ENCODE measurements around the gene STK11IP. TPM values are rescaled to one million over a fixed set of nuclear protein-coding genes. Genes with fewer than 3 reads are reported as not detected.

Gene STK11IP
- total RNA-seq, 1 experiment from 2014 or later: 40.6 TPM

DNA sequence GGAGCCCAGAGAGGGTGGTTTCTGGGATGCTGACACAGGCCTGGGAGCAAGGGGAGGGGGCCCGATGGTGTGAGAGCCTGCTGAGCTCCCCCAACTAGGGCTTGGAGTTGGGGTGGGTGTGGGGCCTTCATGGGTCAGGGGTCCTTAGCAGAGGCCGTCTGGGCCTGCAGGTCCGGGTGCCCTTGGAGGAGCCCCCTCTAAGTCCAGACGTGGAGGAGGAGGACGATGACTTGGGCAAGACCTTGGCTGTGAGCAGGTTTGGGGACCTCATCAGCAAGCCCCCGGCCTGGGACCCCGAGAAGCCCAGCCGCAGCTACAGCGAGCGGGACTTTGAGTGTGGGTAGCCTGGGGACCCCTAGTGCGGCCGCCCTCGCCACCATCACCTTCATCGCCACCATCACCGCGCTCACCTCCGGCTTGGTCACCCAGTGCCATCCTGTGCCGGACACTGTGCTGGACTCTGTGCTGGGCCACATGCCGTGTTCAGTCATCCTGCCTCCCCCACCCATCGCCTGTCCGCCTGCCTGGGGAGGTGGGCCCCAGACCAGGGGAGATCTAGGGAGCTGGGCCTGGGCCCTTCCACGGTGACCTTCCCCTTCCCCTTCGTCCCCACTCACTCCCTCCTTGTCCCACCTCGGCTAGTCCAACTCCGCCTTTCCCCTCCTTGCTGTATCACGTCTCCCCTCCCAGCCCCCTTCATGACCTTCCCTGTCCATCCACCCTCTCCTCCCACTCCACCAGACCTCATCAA, 30.8 kb downstream of the STK11IP start:
- no TSS peak for BruUV-seq (replicated peaks)
- Histone ChIP-seq H3K27ac (no peak overlapping the region), H4K20me1 (ENCODE audit: insufficient read depth) (no peaks in the 10 kb centered on the region), H3K4me3 (peak overlapping the region; percentile 71; the same call in 1 of the 2 replicates), H2AFZ (peak overlapping the region; percentile 67; the same call in 1 of the 2 replicates), H3K27me3 (ENCODE audit: insufficient read depth, low read depth) (no peaks in the 10 kb centered on the region), H3K36me3 (ENCODE audit: low read depth) (no peaks in the 10 kb centered on the region), H3F3A (ENCODE audit: insufficient read depth, low read depth) (0 out of 2 replicates have a peak, but pooled peaks cover 5% of the 10 kb centered on the region), H3K9me2 (ENCODE audit: insufficient read depth) (no peaks in the 10 kb centered on the region), H3K9me3 (ENCODE audit: insufficient read depth, low read depth) (no peaks in the 10 kb centered on the region), H3K79me2 (ENCODE audit: low read depth) (no peaks in the 10 kb centered on the region), H3K4me2 (peak overlapping the region; percentile 90), H3K4me1 (replicated peaks; ENCODE audit: insufficient read depth) (no peaks in the 10 kb centered on the region)
- TF ChIP-seq EZH2 (IDR thresholded peaks at IDR 0.05; ENCODE audit: low read depth): no peak
- ChIA-PET POLR2A (ENCODE audit: unreplicated experiment) (no interaction called here), CTCF (interaction anchor here (0.5 kb wide), 1 partner anchor 9 kb away, joined by 4 read pairs; no protein-coding TSS in a partner anchor)
- intact Hi-C loops (cut with micrococcal nuclease; ENCODE audit: unreplicated experiment): no loop called here
- DNase-seq: no peak

DNA sequence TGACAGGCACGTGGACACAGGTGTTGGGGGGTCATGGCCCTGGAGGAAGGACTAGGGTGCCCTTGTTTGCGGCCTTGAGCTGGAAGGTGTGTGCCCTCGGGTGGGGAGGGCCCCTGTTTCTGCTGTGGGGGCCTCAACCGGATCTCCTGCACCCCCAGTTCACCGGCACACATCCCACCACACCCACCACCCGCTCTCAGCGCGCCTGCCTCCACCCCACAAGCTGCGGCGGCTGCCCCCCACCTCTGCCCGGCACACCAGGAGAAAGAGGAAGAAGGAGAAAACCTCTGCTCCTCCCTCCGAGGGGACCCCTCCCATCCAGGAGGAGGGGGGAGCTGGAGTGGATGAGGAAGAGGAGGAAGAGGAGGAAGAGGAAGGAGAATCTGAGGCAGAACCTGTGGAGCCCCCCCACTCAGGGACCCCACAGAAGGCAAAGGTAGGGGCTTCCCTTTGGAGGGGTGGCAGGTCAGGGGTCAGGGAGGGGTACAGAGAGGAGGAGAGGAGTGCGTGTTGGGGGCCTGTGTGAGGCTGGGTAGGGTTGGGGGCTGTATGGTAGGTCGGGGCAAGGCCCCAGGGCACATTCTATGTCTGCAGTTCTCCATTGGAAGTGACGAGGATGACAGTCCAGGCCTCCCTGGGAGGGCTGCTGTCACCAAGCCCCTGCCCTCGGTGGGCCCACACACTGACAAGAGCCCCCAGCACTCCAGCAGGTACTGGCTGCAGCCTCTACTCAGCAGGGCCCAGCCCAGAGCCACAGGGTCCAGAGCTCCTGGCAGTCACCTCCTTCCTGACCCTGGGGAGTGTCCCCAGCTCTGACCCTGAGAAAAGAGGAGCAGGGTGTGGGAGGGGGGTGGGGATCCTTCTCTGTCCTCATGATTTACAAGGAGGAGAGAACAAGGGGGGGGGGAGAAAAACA, 31.6 kb downstream of the STK11IP start:
- CTCF ChIA-PET: no interaction called here
- no peaks in the 10 kb centered on the region for H3K79me2 ChIP-seq (ENCODE audit: low read depth)
- POLR2A ChIA-PET (ENCODE audit: unreplicated experiment): no interaction called here
- H3K9me2 ChIP-seq (ENCODE audit: insufficient read depth): no peaks in the 10 kb centered on the region
- no peak for TF ChIP-seq EZH2 (IDR thresholded peaks at IDR 0.05; ENCODE audit: low read depth)
- TF ChIP-seq, protein P1, sequence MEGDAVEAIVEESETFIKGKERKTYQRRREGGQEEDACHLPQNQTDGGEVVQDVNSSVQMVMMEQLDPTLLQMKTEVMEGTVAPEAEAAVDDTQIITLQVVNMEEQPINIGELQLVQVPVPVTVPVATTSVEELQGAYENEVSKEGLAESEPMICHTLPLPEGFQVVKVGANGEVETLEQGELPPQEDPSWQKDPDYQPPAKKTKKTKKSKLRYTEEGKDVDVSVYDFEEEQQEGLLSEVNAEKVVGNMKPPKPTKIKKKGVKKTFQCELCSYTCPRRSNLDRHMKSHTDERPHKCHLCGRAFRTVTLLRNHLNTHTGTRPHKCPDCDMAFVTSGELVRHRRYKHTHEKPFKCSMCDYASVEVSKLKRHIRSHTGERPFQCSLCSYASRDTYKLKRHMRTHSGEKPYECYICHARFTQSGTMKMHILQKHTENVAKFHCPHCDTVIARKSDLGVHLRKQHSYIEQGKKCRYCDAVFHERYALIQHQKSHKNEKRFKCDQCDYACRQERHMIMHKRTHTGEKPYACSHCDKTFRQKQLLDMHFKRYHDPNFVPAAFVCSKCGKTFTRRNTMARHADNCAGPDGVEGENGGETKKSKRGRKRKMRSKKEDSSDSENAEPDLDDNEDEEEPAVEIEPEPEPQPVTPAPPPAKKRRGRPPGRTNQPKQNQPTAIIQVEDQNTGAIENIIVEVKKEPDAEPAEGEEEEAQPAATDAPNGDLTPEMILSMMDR (conservative IDR thresholded peaks at IDR 0.05): no peak
- 0 out of 2 replicates have a peak, but pooled peaks cover 5% of the 10 kb centered on the region for H3F3A ChIP-seq (ENCODE audit: insufficient read depth, low read depth)
- intact Hi-C loops (cut with micrococcal nuclease; ENCODE audit: unreplicated experiment): no loop called here
- no peak overlapping the region for H3K4me3 ChIP-seq
- no peaks in the 10 kb centered on the region for H3K9me3 ChIP-seq (ENCODE audit: insufficient read depth, low read depth)
- no TSS peak for BruUV-seq (replicated peaks)
- DNase-seq: no peak
- no peaks in the 10 kb centered on the region for H4K20me1 ChIP-seq (ENCODE audit: insufficient read depth)
- no peaks in the 10 kb centered on the region for H3K4me1 ChIP-seq (replicated peaks; ENCODE audit: insufficient read depth)
- no peaks in the 10 kb centered on the region for H3K36me3 ChIP-seq (ENCODE audit: low read depth)
- no peak overlapping the region for H3K4me2 ChIP-seq
- H3K27ac ChIP-seq: no peak overlapping the region
- no peaks in the 10 kb centered on the region for H3K27me3 ChIP-seq (ENCODE audit: insufficient read depth, low read depth)
- no peak overlapping the region for H2AFZ ChIP-seq

DNA sequence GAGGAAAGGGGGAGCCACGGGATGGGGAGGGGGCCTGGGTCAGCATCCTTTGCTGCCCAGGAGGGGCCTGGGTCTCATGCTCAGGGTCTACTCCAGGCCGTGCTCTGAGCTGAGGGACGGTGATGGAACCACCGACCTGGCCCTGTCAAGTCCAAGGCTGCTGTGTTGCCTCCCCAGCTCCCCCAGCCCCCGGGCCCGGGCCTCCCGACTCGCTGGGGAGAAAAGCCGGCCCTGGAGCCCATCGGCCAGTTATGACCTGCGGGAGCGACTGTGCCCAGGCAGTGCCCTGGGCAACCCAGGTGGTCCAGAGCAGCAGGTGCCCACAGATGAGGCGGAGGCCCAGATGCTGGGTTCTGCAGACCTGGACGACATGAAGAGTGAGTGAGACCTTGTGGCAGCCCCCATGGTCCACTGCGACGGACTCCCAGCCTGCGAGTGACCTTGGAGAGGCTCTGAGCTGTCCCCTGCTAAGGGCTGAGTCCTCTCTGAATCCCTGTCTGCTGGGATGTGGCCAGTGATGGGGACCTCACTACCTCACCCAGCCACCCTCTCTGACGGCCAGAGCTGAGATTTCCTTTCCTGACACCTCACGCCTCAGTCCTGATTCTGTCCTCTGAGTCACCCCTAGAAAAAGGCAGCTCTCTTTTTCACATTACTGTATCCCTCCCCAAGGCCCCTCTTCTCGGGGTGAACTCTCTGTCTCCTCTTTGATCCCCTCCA, 32.5 kb downstream of the STK11IP start:
- intact Hi-C loops (cut with micrococcal nuclease; ENCODE audit: unreplicated experiment): no loop called here
- H3K36me3 ChIP-seq (ENCODE audit: low read depth): no peaks in the 10 kb centered on the region

More for the DNA sequence above, 32.5 kb downstream of the STK11IP start:
- no TSS peak for BruUV-seq (replicated peaks)
- no peaks in the 10 kb centered on the region for H3K4me1 ChIP-seq (replicated peaks; ENCODE audit: insufficient read depth)
- H3K4me2 ChIP-seq: no peak overlapping the region
- POLR2A ChIA-PET (ENCODE audit: unreplicated experiment): no interaction called here
- CTCF ChIA-PET: interaction anchor here (0.6 kb wide), 1 partner anchor 74 kb away, joined by 6 read pairs; no protein-coding TSS in a partner anchor
- 0 out of 2 replicates have a peak, but pooled peaks cover 5% of the 10 kb centered on the region for H3F3A ChIP-seq (ENCODE audit: insufficient read depth, low read depth)
- no peaks in the 10 kb centered on the region for H4K20me1 ChIP-seq (ENCODE audit: insufficient read depth)
- no peak for DNase-seq
- H3K4me3 ChIP-seq: no peak overlapping the region
- H3K27me3 ChIP-seq (ENCODE audit: insufficient read depth, low read depth): no peaks in the 10 kb centered on the region
- H3K9me3 ChIP-seq (ENCODE audit: insufficient read depth, low read depth): no peaks in the 10 kb centered on the region
- no peaks in the 10 kb centered on the region for H3K79me2 ChIP-seq (ENCODE audit: low read depth)
- H2AFZ ChIP-seq: no peak overlapping the region
- no peaks in the 10 kb centered on the region for H3K9me2 ChIP-seq (ENCODE audit: insufficient read depth)
- TF ChIP-seq, protein P1 (conservative IDR thresholded peaks at IDR 0.05): no peak
- TF ChIP-seq EZH2 (IDR thresholded peaks at IDR 0.05; ENCODE audit: low read depth): no peak
- no peak overlapping the region for H3K27ac ChIP-seq

Data from PC-9 (cell line).